GM12873 (cell line): ENCODE measurements around the gene SSR4.

Experiments
- CTCF ChIP-seq: IDR thresholded peaks from 2 replicates; pipeline ENCODE4 v1.5.1; 2012; ENCODE audit warnings: low read depth, mild to moderate bottlenecking, moderate library complexity, low read length, control low read depth; ENCODE audit not compliant: insufficient read depth; ENCODE audit errors: missing control alignments

SSR4 gene

DNA sequence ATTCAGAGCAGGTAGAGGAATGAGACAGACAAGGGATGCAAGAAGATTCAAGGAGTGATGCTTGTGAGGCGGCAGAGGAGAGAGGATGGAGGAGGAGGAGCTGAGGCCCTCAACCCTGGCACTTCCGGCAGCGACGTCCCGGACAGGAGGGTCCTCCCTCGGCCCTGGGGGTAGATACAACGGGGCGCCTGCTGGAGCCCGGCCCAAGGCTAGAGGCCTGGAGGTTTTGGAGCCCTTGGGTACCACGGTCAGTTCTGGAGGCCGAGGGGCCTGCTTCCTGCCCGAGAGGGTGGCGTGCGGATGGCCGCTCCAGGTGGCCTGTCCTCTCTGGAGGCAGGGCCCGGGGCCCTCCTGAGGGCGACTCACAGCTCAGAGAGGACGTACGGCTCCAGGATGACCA is 13.5 kb downstream of the SSR4 start:
- no peak for TF ChIP-seq CTCF

DNA sequence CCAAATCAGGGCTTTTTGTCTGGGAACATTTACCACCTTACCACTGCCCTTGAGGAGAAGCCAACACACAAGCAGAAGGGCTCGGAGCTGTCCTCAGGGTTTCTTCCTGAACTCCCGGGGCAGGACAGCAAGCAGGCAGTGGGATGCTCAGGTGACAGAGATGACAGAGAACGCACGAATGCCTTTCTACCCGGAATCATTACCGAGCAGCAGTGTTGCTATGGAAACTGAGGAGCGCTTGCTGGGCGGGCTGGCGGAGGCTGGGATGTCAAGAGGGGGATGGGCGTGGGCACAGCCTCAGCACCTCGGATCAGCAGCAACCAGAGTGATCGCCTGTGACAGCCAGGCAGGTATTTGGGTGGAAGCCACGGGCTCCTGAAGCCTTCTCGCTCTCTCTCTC is 17.8 kb downstream of the SSR4 start:
- no peak for TF ChIP-seq CTCF

- TF ChIP-seq CTCF = no peak
Measured at GRCh38 chrX:153813161-153813560, 18.7 kb downstream of the SSR4 start.

DNA sequence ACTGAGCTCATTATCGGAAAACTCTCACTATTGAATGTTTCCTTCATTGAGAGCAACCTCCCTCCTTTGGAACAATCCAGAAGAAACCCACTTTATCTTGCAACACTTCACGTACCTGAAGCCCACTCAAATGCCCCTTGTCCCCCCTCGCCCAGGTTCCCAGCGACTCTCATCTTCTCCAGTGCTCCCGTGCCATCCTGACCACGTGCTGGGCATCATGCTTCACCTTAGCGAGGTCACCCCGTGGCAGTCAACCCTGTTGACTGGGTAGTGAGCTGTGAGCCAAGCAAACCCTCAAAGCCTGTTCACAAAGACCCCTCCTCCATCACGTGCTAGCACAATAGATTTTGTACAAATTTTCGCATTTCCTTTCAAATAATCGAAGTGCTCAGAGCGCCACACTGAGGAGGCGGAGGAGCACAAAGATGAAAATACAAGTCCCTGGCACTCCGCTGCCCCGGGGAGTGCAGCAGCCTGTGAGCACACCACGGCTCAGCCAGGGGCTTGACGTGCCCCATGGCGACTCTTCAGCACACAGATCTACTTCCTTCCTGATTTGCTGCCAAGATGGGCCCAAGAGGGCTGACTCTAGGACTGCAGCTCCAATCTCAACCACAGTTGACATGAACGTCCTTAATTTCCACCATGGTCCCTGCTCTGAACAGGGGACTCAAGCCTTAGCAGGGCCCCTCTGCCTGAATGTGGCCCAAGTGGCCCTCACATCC is 20.3 kb downstream of the SSR4 start:
- no peak for TF ChIP-seq CTCF

DNA sequence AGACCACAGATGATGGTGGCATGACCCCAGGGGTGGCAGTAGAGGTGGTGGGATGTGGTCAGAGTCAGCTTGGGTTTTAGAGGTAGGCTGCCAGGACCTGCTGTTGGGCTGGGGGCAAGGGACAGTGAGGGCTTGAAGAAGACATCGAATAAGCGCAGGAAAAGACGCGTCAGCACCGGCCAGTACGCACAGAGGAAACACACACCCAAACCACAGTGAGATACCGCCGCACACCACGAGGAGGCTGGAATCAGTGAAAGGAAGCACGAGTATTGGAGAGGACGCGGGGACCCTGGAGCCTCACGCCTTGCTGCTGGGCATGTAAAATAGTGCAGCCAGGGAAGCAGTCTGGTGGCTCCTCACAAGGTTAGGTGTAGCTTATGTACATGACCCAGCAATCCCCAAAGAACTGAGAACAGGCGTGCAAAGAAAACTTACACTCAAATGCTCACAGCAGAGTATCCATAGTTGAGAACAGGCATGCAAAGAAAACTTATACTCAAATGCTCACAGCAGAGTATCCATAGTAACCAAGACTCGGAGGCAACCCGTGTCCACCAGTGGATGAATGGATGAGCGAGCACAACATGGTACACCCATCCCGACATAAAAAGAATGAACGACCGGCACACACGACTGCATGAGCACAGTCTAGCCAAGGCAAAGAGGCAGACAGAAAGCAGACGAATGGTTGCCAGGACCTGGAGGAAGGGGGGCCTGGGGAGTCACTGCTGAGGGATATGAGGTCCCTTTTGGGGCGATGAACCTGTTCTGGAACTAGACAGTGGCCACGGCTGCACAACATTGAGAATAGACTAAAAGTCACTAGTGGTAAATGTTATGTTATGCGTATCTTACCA is 22.6 kb downstream of the SSR4 start:
- peak; percentile 28 for TF ChIP-seq CTCF

GRCh38 chrX:153818571-153819383 is 24.3 kb downstream of the SSR4 start:
- TF ChIP-seq CTCF = no peak
